Measurements from ENCODE around the gene SART3. TPM values are rescaled to one million over a fixed set of nuclear protein-coding genes. Genes with fewer than 3 reads are reported as not detected.

Gene SART3
- total RNA-seq, 3 donors from 2014 or later (not counting 1 experiment from before 2014, with no cell fraction given), result 76.5 to 107 (median 78.3) TPM

- ATAC-seq, result no peak
- peaks cover 7% of the 10 kb centered on the region for H3K36me3 Mint-ChIP-seq
- WGBS (ENCODE audit: insufficient coverage), result 79% methylated on average over 2 of the region's 2 CpGs
Measured at GRCh38 chr12:108484431-108484830, 76.5 kb downstream of the SART3 start.

GRCh38 chr12:108483213-108484059 is 77.5 kb downstream of the SART3 start:
- no peak overlapping the region for H3K27ac ChIP-seq (ENCODE audit: low read length)
- peaks cover 17 to 78% of the 10 kb centered on the region in 2 donors for H3K27me3 Mint-ChIP-seq (ENCODE audit: low read depth in 2 of 2)
- 75% methylated on average over 6 of the region's 6 CpGs for whole genome bisulfite sequencing (ENCODE audit: insufficient coverage)
- H3K36me3 ChIP-seq (ENCODE audit: control insufficient read depth, insufficient read depth, low read length), result no peaks in the 10 kb centered on the region
- H3K4me1 Mint-ChIP-seq, result no peaks in the 10 kb centered on the region
- H3K27ac Mint-ChIP-seq, result no peak overlapping the region
- H3K9me3 ChIP-seq (ENCODE audit: control insufficient read depth, insufficient read depth, low read length), result no peaks in the 10 kb centered on the region
- no peak for TF ChIP-seq CTCF (IDR thresholded peaks at IDR 0.05)
- H3K27me3 ChIP-seq (ENCODE audit: control insufficient read depth, insufficient read depth, low read length), result peaks cover 2% of the 10 kb centered on the region
- DNase-seq (no peak), ATAC-seq (no peak)
- no peaks in the 10 kb centered on the region for H3K4me1 ChIP-seq (ENCODE audit: control insufficient read depth, insufficient read depth, low read length)
- peaks cover 0 to 3% of the 10 kb centered on the region in 2 donors for H3K9me3 Mint-ChIP-seq
- peaks cover 7% of the 10 kb centered on the region for H3K36me3 Mint-ChIP-seq
- no peak overlapping the region for H3K4me3 ChIP-seq (ENCODE audit: low read length)
- H3K4me3 Mint-ChIP-seq, result no peak overlapping the region
- intact Hi-C loops (cut with micrococcal nuclease), result no loop called here

More at GRCh38 chr12:108484431-108484830, 76.5 kb downstream of the SART3 start:
- no peak for DNase-seq
- H3K9me3 Mint-ChIP-seq, result peaks cover 0 to 3% of the 10 kb centered on the region in 2 donors
- Histone ChIP-seq H3K4me1 (ENCODE audit: control insufficient read depth, insufficient read depth, low read length) (no peaks in the 10 kb centered on the region), H3K27me3 (ENCODE audit: control insufficient read depth, insufficient read depth, low read length) (peaks cover 2% of the 10 kb centered on the region), H3K9me3 (ENCODE audit: control insufficient read depth, insufficient read depth, low read length) (no peaks in the 10 kb centered on the region), H3K27ac (ENCODE audit: low read length) (no peak overlapping the region), H3K4me3 (ENCODE audit: low read length) (no peak overlapping the region), H3K36me3 (ENCODE audit: control insufficient read depth, insufficient read depth, low read length) (no peaks in the 10 kb centered on the region)
- no peak overlapping the region for H3K27ac Mint-ChIP-seq
- TF ChIP-seq CTCF (IDR thresholded peaks at IDR 0.05), result no peak
- no peak overlapping the region for H3K4me3 Mint-ChIP-seq
- intact Hi-C loops (cut with micrococcal nuclease), result no loop called here
- peaks cover 17 to 69% of the 10 kb centered on the region in 2 donors for H3K27me3 Mint-ChIP-seq (ENCODE audit: low read depth in 2 of 2)
- no peaks in the 10 kb centered on the region for H3K4me1 Mint-ChIP-seq

GRCh38 chr12:108482717-108483212 is 78.2 kb downstream of the SART3 start:
- peaks cover 17 to 75% of the 10 kb centered on the region in 2 donors for H3K27me3 Mint-ChIP-seq (ENCODE audit: low read depth in 2 of 2)
- WGBS (ENCODE audit: insufficient coverage), result 70% methylated on average over 11 of the region's 11 CpGs
- DNase-seq (no peak), ATAC-seq (no peak)
- Histone ChIP-seq H3K27me3 (ENCODE audit: control insufficient read depth, insufficient read depth, low read length) (peaks cover 2% of the 10 kb centered on the region), H3K27ac (ENCODE audit: low read length) (no peak overlapping the region), H3K4me1 (ENCODE audit: control insufficient read depth, insufficient read depth, low read length) (no peaks in the 10 kb centered on the region), H3K36me3 (ENCODE audit: control insufficient read depth, insufficient read depth, low read length) (no peaks in the 10 kb centered on the region), H3K4me3 (ENCODE audit: low read length) (no peak overlapping the region), H3K9me3 (ENCODE audit: control insufficient read depth, insufficient read depth, low read length) (no peaks in the 10 kb centered on the region)
- H3K36me3 Mint-ChIP-seq, result peaks cover 7% of the 10 kb centered on the region
- no peaks in the 10 kb centered on the region for H3K4me1 Mint-ChIP-seq
- intact Hi-C loops (cut with micrococcal nuclease), result no loop called here
- H3K27ac Mint-ChIP-seq, result no peak overlapping the region
- TF ChIP-seq CTCF (IDR thresholded peaks at IDR 0.05), result no peak
- no peak overlapping the region for H3K4me3 Mint-ChIP-seq
- H3K9me3 Mint-ChIP-seq, result peaks cover 0 to 3% of the 10 kb centered on the region in 2 donors
